Activated gamma-delta T cell (primary cell): Measurements from ENCODE around the gene WIPI1.
"Not testable (repeated sequence)": the region's sequence is repeated elsewhere in the genome, so short reads cannot be mapped to it uniquely, and the experiment has no call there.

Source experiments
- DNase-seq: peaks from one replicate; lab custom pipeline; 2025; lab: John Stamatoyannopoulos, UW
- total RNA-seq, 2 donors: gene quantifications; one replicate each; lab custom pipeline; 2026; lab: John Stamatoyannopoulos, UW

Gene WIPI1
- 15.2 to 27.8 reads per million in 2 donors for total RNA-seq

DNA sequence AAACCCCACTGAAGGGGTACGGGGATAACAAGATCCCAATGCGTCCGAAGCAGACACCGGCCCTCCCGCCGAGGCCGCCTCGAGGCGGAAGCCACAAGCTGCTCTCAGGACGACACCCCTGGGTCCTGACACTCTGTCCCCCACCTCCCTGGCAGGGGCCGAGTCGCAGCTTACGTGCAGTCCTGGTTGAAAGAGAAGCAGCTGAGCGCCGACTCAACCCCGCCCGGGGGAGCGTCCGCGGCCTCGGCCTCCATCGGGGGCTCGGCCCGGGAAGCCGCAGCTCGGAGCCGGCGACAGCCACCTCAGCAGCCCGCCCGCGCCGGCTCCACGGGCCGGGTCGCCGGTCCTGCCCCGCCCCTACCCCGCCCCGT, at the start of gene WIPI1:
WIPI1 (minus strand) TSS at position 329 of the 371 bp plus-strand sequence; CDS start at position 254, 75 bp downstream.
- DNase-seq = no peak

GRCh38 chr17:68505951-68506350, 48.7 kb upstream of the WIPI1 start:
- no peak for DNase-seq

DNA sequence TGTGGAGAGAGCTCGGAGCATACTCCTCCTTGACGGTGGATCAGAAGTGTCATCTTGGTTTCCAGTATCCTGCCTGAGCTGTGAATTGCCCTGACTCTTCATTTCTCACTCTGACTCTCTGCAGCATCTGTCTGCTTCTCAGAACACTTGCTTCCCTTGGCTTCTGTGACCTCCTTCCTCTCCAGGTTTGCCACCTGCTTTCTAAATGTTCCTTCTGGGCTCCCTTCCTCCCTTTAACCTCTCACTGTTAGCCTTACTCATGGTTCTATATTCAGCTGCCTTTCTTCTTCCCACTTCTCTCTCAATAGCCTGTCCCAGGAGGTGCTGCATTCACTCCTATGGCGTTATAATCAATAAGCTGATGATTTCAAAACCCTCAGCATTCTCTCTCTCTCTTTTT, 43.8 kb upstream of the WIPI1 start:
- DNase-seq = no peak

DNA sequence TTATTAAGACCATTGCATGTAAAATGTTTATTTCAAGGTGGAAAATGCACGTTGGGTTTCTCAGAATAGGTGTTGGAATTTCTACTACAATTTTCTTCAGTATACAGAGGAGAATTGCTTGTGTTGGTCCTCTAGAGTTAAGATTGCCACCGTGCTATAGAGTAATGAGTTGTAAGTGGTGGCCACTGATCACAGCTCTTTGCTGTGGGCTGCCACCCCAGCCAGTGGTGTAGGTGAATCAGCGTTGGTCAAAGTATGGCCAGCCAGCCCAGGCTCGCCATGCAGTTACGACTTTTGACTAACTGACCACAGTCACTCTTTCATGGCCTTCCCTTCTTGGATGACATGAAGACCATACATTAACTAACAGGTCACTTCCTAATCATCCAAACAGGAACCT, 42.3 kb upstream of the WIPI1 start:
- DNase-seq = no peak

DNA sequence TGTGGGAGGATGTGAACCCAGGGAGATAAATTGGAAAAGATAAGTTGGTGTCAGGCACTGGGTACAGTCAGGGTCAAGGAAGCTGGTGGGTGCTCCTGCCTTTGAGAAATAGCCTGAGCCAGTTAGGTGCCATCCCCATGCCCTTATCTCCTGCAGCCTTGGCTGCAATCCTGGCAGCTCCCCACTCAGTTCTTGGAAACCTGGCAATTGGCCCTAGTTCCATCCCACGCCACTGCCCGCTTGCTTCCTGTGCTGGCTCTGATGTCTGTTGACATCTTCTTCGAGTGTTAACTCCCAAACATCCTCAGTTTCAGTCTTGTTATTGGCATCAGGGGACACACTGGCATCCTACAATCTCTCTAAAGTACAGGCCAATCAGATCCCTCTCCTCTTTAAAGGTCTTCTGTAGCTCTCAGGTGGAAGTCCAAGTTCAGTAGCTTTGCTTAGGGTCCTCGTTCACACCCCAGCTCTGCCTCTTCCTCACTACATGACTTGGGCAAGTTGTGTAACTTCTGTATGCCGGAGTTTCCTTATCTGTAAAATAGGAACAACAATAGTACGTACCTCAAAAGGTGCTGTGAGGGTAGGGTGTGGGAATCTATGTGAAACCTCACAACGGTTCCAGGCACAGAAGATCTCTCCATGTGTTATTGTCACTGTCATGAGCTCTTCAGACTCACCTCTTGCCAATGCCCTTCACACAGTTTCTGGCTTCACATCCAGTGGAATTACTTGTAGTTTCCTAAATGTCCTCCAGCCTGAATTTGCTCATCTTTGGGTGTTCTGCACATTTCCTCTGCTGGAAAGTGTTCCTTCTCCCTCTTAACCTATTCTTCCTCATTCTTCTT, 41.4 kb upstream of the WIPI1 start:
- no peak for DNase-seq

DNA sequence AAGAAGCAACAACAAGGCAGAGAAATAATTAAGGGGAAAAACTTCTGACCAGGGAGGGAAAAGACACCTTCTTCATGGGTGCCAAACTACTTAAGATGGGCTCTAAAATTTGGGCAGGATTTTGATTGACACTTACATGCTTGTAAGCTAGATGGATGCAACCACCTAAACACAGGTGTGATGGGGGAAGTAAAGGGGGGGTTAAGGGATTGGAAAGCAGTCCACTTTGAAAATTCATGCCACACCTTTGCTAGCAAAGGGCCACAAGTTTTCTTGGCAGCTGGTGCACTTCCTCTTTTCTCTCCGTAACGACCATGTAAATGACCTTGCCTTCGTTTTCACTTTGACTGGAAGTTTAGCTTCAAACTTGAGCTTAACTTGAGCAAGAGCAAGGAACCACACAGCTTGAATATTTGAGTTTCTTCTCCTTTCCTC, 40.6 kb upstream of the WIPI1 start:
- DNase-seq = no peak

GRCh38 chr17:68495081-68495480, 37.8 kb upstream of the WIPI1 start:
- DNase-seq = no peak

- DNase-seq = not testable (repeated sequence)
Measured at GRCh38 chr17:68492394-68493054, 35.2 kb upstream of the WIPI1 start.

GRCh38 chr17:68491381-68492231, 34.3 kb upstream of the WIPI1 start:
- DNase-seq = no peak

DNA sequence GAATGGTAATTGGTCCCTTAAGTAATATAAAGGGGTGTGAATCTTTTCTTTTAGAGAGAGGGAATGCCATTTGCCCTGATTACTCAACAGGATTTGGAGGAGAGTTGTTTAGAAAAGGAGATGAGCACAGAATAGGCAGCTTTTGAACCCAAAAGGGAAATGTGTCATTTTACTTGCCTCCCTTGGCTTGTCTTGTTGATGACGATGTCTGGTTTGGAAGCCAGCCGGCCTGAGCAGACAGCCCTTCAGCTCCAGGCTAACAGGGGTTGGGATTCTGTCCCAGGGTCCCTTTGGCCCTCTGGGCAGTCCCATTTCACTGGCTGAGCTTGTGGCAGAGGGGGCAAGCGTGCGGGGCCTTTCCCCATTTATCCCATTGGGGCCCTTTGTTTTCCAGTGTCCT, 32.6 kb upstream of the WIPI1 start:
- DNase-seq = no peak

DNA sequence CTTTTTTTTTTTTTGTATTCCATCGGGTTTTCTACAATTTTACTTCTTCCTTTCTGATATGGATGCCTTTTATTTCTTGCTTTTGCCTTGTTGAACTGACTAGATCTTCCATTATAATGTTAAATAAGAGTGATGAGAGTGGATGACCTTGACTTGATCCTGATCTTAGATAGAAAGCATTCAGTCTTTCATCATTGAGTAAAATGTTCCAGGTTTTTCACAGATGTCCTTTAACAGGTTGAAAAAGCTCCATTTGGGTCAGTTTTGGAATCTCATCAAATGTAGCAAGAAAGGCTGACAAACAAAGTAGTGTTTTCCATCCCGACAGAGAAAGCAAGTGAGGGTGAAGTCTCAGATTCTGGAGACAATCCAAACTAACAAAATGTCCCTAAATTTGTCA, 27.2 kb upstream of the WIPI1 start:
- DNase-seq = no peak

DNA sequence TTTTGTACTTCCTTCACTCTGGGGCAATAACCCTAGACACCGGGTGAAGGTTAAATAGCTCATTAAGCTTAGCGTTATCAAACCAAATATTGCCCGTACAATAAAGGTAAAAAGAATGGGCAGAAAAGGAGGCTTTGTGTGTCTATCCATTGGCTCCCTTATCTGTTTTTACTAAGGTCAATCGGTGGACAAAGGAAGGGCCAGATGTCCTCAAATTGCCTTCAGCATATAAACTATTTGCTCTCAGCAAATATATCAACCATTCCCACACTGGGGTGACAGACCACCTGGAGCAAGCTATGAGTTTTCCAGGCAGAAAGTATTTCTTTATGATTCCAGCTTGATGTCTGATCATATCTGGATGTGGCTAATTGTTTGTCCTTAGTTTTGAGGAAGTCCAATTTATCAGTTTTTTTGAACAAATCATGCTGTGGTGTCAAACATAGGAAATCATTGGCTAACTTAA, 25.3 kb upstream of the WIPI1 start:
- no peak for DNase-seq

DNA sequence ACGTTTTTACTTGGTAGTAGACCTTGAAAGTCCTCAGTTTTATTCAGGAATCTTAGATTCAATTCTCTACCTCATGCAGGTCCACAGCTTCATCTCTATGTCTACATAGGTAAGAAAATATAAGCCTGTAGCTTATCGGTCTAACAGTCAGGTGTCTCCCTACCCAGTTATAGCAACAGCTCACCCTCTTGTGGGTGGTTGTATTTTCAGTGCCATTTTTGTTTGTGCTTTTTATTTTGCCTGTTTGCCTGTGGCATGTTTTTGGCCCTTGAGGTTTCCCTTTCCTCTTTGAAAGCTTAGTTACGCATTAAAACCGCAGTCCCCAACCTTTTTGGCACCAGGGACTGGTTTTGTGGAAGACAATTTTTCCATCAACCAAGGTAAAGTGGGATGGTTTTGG, 23.6 kb upstream of the WIPI1 start:
- DNase-seq = no peak

DNA sequence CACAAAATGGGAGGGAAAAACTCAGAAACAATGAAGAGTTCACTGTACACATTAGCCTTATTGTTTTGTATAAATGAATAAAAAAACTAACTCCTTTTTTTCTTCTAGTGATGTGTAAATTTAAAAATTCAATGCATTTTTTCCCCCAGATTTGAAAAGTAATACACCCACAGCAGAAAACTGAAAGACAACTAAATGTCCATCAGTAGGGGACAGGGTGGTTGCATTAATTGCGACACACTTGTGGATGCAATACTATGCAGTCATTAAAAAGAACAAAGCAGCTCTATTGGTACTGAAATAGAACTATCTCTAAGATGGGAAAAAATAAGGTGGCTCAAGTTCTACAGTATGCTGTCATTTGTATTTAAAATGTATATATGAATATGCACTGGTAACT, 13.7 kb upstream of the WIPI1 start:
- DNase-seq = no peak

GRCh38 chr17:68468788-68469187, 11.5 kb upstream of the WIPI1 start:
- DNase-seq = no peak

GRCh38 chr17:68468334-68468733, 11.0 kb upstream of the WIPI1 start:
- DNase-seq = no peak

DNA sequence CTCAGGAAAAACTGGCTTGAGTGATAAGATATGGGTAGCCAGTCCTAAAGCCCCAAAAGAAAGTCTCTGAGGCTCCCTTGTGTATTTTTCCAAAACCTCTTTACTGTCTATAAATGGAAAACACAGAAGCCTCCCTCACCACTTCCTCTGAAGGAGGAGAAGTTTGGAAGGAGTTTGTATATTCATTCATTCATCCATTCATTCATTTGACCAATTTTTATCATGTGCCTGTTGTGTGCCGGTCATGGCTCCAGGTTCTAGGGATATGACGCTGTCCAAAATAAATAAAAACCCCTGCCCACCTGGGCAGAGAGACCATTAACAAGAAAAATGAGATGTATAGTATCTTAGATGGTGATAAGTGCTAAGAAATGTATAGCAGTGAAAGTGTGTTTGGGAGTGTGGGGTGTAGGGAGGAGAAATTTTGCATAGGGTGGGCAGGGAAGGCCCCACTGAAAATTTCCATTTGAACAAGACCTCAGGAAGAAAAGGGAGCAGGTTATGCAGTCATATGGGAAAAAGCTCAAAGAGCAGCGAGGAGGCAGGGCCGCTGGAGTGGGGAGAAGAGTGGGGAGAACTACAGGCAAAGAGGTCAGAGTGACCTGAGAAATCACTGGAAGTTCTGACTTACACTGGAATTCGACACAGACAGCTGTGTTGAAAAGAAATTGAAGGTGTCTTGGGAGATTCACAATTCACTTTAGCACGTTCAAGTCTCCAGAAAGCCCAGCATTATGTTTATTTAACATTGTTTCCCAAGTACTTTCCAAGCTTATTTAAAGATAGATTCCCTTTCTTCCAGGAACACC, 6.1 kb upstream of the WIPI1 start:
- no peak for DNase-seq

- DNase-seq = no peak
Measured at GRCh38 chr17:68462381-68463210, 5.3 kb upstream of the WIPI1 start.

GRCh38 chr17:68461589-68461988, 4.3 kb upstream of the WIPI1 start:
- DNase-seq = no peak

GRCh38 chr17:68461122-68461539, 3.8 kb upstream of the WIPI1 start:
- no peak for DNase-seq
